NOMO-1 (cell line): Measurements from ENCODE around the gene SP6.

Experiments
- DNase-seq, 2 experiments: peaks; one replicate each; lab custom pipeline; 2025; ENCODE audit not compliant: unreplicated experiment in 2 of 2; lab: John Stamatoyannopoulos, UW

The SP6 gene

GRCh38 chr17:47800686-47801085 lies 50.3 kb downstream of the SP6 start:
- DNase-seq = no peak

GRCh38 chr17:47797797-47798196 lies 53.2 kb downstream of the SP6 start:
- no peak for DNase-seq
